GM12875 (cell line): Measurements from ENCODE around the gene TARP.

ENCODE experiments used
- H3K4me3 ChIP-seq: one replicate; pipeline ENCODE4 v1.5.1; 2011; ENCODE audit warnings: low read depth, low read length, control low read depth
- CTCF ChIP-seq: IDR thresholded peaks from 2 replicates; pipeline ENCODE4 v1.5.1; 2011; ENCODE audit warnings: low read depth, mild to moderate bottlenecking, control low read depth, inconsistent platforms, low read length, moderate library complexity, borderline replicate concordance; ENCODE audit not compliant: insufficient read depth

The TARP gene

GRCh38 chr7:38300175-38300574, 26.7 kb upstream of the TARP start:
- TF ChIP-seq CTCF, result no peak

GRCh38 chr7:38299275-38299931, 26.0 kb upstream of the TARP start:
- H3K4me3 ChIP-seq, result no peak overlapping the region
- TF ChIP-seq CTCF, result no peak

More at GRCh38 chr7:38300175-38300574, 26.7 kb upstream of the TARP start:
- no peak overlapping the region for H3K4me3 ChIP-seq

GRCh38 chr7:38296059-38296857, 22.8 kb upstream of the TARP start:
- no peak overlapping the region for H3K4me3 ChIP-seq
- no peak for TF ChIP-seq CTCF

- H3K4me3 ChIP-seq, result no peak overlapping the region
- no peak for TF ChIP-seq CTCF
Measured at GRCh38 chr7:38294926-38295325, 21.5 kb upstream of the TARP start.

GRCh38 chr7:38292442-38292841, 19.0 kb upstream of the TARP start:
- H3K4me3 ChIP-seq, result no peak overlapping the region
- TF ChIP-seq CTCF, result no peak

GRCh38 chr7:38291650-38292049, 18.2 kb upstream of the TARP start:
- TF ChIP-seq CTCF, result no peak

More at GRCh38 chr7:38291650-38292049, 18.2 kb upstream of the TARP start:
- no peak overlapping the region for H3K4me3 ChIP-seq
